ENCODE data around the gene ZNF75A.

- TF ChIP-seq POLR2AphosphoS5 (IDR thresholded peaks at IDR 0.05) (no peak), CTCF (IDR thresholded peaks at IDR 0.05) (peak in 1 of 4 experiments; percentile 16)
Measured at GRCh38 chr16:3283543-3284447, 21.5 kb upstream of the ZNF75A start.

Data from gastroesophageal sphincter (tissue), 3 donors.